HEK293 (cell line): ENCODE measurements around the gene ARMC12.

Experiments used
- GLIS1 ChIP-seq: fragments of 450-650 bp; formaldehyde crosslinking; IDR thresholded peaks from 2 replicates; pipeline ENCODE4 v1.5.1; 2016; ENCODE audit warnings: missing biosample characterization, missing genetic modification characterization
- IKZF3 ChIP-seq: fragments of 450-650 bp; IDR thresholded peaks from 2 replicates; pipeline ENCODE4 v1.5.0; 2018; ENCODE audit warnings: missing biosample characterization, mild to moderate bottlenecking, missing genetic modification characterization, moderate library complexity
- SP2 ChIP-seq: fragments of 450-650 bp; formaldehyde crosslinking; IDR thresholded peaks from 2 replicates; pipeline ENCODE4 v1.5.1; 2016; ENCODE audit warnings: missing biosample characterization, missing genetic modification characterization
- TRIM28 ChIP-seq: IDR thresholded peaks from 2 replicates; pipeline ENCODE4 v1.6.1; 2011; ENCODE audit warnings: low read length, control low read depth, borderline replicate concordance
- YY2 ChIP-seq: fragments of 450-650 bp; formaldehyde crosslinking; IDR thresholded peaks from 2 replicates; pipeline ENCODE4 v1.5.1; 2016; ENCODE audit warnings: missing biosample characterization, missing genetic modification characterization
- ZIC2 ChIP-seq: fragments of 450-650 bp; formaldehyde crosslinking; IDR thresholded peaks from 2 replicates; pipeline ENCODE4 v1.5.1; 2016; ENCODE audit warnings: missing biosample characterization, missing genetic modification characterization
- ZNF266 ChIP-seq: fragments of 450-650 bp; formaldehyde crosslinking; IDR thresholded peaks from 2 replicates; pipeline ENCODE4 v1.5.1; 2016; ENCODE audit warnings: missing biosample characterization, missing genetic modification characterization, low read depth
- ZNF335 ChIP-seq: fragments of 450-650 bp; formaldehyde crosslinking; conservative IDR thresholded peaks from 2 replicates; pipeline ENCODE4 v1.5.1; 2016; ENCODE audit warnings: missing biosample characterization, missing genetic modification characterization
- ZNF433 ChIP-seq: fragments of 450-650 bp; formaldehyde crosslinking; IDR thresholded peaks from 2 replicates; pipeline ENCODE4 v1.5.1; 2016; ENCODE audit warnings: missing biosample characterization, missing genetic modification characterization, low read depth
- ZNF623 ChIP-seq: fragments of 450-650 bp; formaldehyde crosslinking; IDR thresholded peaks from 2 replicates; pipeline ENCODE4 v1.5.1; 2016; ENCODE audit warnings: missing biosample characterization, missing genetic modification characterization
- ZNF776 ChIP-seq: fragments of 450-650 bp; formaldehyde crosslinking; IDR thresholded peaks from 2 replicates; pipeline ENCODE4 v1.5.0; 2017; ENCODE audit warnings: missing biosample characterization, missing genetic modification characterization, borderline replicate concordance
- ZNF785 ChIP-seq: fragments of 450-650 bp; formaldehyde crosslinking; IDR thresholded peaks from 2 replicates; pipeline ENCODE4 v1.5.1; 2016; ENCODE audit warnings: missing biosample characterization, missing genetic modification characterization
- ZNF830 ChIP-seq: fragments of 450-650 bp; IDR thresholded peaks from 2 replicates; pipeline ENCODE4 v1.5.0; 2018; ENCODE audit warnings: missing biosample characterization, missing genetic modification characterization, low read depth, mild to moderate bottlenecking, moderate library complexity
- ZSCAN30 ChIP-seq: fragments of 450-650 bp; IDR thresholded peaks from 2 replicates; pipeline ENCODE4 v1.5.1; 2018; ENCODE audit warnings: missing biosample characterization, mild to moderate bottlenecking, missing genetic modification characterization, moderate library complexity
- TF ChIP-seq, protein P1 (sequence below): fragments of 450-650 bp; formaldehyde crosslinking; IDR thresholded peaks from 2 replicates; pipeline ENCODE4 v1.5.1; 2016; ENCODE audit warnings: missing biosample characterization, missing genetic modification characterization, borderline replicate concordance
- TF ChIP-seq, protein P2 (sequence below): fragments of 450-650 bp; formaldehyde crosslinking; IDR thresholded peaks from 2 replicates; pipeline ENCODE4 v1.5.1; 2017; ENCODE audit warnings: missing biosample characterization, missing genetic modification characterization
- TF ChIP-seq, protein P3 (sequence below): fragments of 450-650 bp; formaldehyde crosslinking; conservative IDR thresholded peaks from 2 replicates; pipeline ENCODE4 v1.5.1; 2016; ENCODE audit warnings: low read depth, missing biosample characterization, missing genetic modification characterization
- TF ChIP-seq, protein P4 (sequence below): fragments of 450-650 bp; formaldehyde crosslinking; optimal IDR thresholded peaks from 2 replicates; pipeline ENCODE3; 2016; ENCODE audit warnings: missing biosample characterization, mild to moderate bottlenecking, missing genetic modification characterization
- TF ChIP-seq, protein P5 (sequence below): fragments of 450-650 bp; formaldehyde crosslinking; IDR thresholded peaks from 2 replicates; pipeline ENCODE4 v1.5.1; 2016; ENCODE audit warnings: missing biosample characterization, missing genetic modification characterization
- TF ChIP-seq, protein P6 (sequence below): fragments of 450-650 bp; formaldehyde crosslinking; IDR thresholded peaks from 2 replicates; pipeline ENCODE4 v1.5.1; 2016; ENCODE audit warnings: missing biosample characterization, missing genetic modification characterization
- TF ChIP-seq, protein P7 (sequence below): fragments of 450-650 bp; formaldehyde crosslinking; IDR thresholded peaks from 2 replicates; pipeline ENCODE4 v1.5.1; 2016; ENCODE audit warnings: missing biosample characterization, missing genetic modification characterization

ARMC12 gene

DNA sequence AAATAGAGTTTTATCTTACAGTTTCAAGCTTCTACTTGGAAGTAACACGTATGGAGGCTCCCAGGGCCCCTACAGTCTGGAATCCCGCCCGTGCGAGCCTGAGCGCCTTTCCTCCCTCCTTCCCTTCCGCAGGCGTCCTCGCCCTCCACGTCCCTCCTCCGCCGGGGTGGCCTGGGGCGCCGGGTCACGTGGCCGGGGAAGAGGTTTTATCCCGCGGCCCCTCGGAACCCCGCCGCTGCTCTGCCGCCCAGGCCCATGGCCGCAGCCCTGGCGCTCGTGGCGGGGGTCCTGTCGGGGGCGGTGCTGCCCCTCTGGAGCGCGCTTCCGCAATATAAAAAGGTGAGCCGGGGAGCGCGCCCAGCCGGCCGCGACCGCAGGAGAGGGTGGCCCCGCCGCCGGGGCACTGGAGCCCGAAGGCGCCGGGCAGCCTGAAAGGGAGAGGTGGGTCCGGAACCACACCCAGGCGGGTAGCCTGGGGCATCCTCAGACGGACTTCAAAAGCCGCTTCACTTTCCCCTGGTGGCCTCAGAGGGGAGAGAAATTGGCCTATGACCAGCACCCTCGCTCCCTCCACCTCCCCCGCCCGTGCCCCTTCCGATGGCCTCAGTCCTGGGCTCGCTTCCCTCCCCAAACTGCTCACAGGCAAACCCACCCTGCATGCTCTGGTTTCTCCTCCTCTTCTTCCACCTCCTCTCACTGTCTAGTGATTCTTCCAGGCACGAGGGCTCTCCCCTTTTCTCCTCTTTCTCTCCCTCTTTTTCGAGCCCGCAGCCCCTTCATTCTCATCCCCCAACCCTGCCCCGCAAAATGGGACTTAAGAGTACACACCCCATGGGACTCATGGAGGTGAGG is 39.8 kb downstream of the ARMC12 start, which contains the start of gene CLPSL2 (continued):
- TF ChIP-seq, protein P1, sequence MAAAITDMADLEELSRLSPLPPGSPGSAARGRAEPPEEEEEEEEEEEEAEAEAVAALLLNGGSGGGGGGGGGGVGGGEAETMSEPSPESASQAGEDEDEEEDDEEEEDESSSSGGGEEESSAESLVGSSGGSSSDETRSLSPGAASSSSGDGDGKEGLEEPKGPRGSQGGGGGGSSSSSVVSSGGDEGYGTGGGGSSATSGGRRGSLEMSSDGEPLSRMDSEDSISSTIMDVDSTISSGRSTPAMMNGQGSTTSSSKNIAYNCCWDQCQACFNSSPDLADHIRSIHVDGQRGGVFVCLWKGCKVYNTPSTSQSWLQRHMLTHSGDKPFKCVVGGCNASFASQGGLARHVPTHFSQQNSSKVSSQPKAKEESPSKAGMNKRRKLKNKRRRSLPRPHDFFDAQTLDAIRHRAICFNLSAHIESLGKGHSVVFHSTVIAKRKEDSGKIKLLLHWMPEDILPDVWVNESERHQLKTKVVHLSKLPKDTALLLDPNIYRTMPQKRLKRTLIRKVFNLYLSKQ (tag by site-specific recombination) = no peak
- peak; percentile 63; the same call in 1 of the 2 replicates for TF ChIP-seq GLIS1 (tag by site-specific recombination)
- TF ChIP-seq ZNF785 = no peak
- TF ChIP-seq, protein P2, sequence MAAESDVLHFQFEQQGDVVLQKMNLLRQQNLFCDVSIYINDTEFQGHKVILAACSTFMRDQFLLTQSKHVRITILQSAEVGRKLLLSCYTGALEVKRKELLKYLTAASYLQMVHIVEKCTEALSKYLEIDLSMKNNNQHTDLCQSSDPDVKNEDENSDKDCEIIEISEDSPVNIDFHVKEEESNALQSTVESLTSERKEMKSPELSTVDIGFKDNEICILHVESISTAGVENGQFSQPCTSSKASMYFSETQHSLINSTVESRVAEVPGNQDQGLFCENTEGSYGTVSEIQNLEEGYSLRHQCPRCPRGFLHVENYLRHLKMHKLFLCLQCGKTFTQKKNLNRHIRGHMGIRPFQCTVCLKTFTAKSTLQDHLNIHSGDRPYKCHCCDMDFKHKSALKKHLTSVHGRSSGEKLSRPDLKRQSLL (tag by site-specific recombination) = no peak
- peak; percentile 63; the same call in 1 of the 2 replicates for TF ChIP-seq IKZF3
- no peak for TF ChIP-seq ZNF623 (tag by site-specific recombination)
- TF ChIP-seq, protein P3, sequence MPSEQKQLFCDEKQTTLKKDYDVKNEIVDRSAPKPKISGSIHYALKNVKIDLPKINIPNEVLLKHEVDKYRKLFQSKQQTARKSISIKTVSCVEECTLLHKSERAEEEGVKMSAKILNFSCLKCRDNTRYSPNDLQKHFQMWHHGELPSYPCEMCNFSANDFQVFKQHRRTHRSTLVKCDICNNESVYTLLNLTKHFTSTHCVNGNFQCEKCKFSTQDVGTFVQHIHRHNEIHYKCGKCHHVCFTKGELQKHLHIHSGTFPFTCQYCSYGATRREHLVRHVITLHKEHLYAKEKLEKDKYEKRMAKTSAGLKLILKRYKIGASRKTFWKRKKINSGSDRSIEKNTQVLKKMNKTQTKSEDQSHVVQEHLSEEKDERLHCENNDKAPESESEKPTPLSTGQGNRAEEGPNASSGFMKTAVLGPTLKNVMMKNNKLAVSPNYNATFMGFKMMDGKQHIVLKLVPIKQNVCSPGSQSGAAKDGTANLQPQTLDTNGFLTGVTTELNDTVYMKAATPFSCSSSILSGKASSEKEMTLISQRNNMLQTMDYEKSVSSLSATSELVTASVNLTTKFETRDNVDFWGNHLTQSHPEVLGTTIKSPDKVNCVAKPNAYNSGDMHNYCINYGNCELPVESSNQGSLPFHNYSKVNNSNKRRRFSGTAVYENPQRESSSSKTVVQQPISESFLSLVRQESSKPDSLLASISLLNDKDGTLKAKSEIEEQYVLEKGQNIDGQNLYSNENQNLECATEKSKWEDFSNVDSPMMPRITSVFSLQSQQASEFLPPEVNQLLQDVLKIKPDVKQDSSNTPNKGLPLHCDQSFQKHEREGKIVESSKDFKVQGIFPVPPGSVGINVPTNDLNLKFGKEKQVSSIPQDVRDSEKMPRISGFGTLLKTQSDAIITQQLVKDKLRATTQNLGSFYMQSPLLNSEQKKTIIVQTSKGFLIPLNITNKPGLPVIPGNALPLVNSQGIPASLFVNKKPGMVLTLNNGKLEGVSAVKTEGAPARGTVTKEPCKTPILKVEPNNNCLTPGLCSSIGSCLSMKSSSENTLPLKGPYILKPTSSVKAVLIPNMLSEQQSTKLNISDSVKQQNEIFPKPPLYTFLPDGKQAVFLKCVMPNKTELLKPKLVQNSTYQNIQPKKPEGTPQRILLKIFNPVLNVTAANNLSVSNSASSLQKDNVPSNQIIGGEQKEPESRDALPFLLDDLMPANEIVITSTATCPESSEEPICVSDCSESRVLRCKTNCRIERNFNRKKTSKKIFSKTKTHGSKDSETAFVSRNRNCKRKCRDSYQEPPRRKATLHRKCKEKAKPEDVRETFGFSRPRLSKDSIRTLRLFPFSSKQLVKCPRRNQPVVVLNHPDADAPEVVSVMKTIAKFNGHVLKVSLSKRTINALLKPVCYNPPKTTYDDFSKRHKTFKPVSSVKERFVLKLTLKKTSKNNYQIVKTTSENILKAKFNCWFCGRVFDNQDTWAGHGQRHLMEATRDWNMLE = no peak
- no peak for TF ChIP-seq ZNF830 (tag by site-specific recombination)
- TF ChIP-seq TRIM28 = no peak
- peak; percentile 89 for TF ChIP-seq ZIC2
- no peak for TF ChIP-seq ZNF266 (tag by site-specific recombination)
- no peak for TF ChIP-seq ZNF433
- peak; percentile 72; the same call in 1 of the 2 replicates for TF ChIP-seq ZNF335 (tag by site-specific recombination)
- TF ChIP-seq ZSCAN30 = peak; percentile 92
- peak; percentile 47 for TF ChIP-seq SP2 (tag by site-specific recombination)
- TF ChIP-seq, protein P4, sequence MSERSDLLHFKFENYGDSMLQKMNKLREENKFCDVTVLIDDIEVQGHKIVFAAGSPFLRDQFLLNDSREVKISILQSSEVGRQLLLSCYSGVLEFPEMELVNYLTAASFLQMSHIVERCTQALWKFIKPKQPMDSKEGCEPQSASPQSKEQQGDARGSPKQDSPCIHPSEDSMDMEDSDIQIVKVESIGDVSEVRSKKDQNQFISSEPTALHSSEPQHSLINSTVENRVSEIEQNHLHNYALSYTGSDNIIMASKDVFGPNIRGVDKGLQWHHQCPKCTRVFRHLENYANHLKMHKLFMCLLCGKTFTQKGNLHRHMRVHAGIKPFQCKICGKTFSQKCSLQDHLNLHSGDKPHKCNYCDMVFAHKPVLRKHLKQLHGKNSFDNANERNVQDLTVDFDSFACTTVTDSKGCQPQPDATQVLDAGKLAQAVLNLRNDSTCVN (tag by site-specific recombination) = peak; percentile 86
- TF ChIP-seq, protein P5, sequence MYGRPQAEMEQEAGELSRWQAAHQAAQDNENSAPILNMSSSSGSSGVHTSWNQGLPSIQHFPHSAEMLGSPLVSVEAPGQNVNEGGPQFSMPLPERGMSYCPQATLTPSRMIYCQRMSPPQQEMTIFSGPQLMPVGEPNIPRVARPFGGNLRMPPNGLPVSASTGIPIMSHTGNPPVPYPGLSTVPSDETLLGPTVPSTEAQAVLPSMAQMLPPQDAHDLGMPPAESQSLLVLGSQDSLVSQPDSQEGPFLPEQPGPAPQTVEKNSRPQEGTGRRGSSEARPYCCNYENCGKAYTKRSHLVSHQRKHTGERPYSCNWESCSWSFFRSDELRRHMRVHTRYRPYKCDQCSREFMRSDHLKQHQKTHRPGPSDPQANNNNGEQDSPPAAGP (tag by site-specific recombination) = no peak
- TF ChIP-seq, protein P6, sequence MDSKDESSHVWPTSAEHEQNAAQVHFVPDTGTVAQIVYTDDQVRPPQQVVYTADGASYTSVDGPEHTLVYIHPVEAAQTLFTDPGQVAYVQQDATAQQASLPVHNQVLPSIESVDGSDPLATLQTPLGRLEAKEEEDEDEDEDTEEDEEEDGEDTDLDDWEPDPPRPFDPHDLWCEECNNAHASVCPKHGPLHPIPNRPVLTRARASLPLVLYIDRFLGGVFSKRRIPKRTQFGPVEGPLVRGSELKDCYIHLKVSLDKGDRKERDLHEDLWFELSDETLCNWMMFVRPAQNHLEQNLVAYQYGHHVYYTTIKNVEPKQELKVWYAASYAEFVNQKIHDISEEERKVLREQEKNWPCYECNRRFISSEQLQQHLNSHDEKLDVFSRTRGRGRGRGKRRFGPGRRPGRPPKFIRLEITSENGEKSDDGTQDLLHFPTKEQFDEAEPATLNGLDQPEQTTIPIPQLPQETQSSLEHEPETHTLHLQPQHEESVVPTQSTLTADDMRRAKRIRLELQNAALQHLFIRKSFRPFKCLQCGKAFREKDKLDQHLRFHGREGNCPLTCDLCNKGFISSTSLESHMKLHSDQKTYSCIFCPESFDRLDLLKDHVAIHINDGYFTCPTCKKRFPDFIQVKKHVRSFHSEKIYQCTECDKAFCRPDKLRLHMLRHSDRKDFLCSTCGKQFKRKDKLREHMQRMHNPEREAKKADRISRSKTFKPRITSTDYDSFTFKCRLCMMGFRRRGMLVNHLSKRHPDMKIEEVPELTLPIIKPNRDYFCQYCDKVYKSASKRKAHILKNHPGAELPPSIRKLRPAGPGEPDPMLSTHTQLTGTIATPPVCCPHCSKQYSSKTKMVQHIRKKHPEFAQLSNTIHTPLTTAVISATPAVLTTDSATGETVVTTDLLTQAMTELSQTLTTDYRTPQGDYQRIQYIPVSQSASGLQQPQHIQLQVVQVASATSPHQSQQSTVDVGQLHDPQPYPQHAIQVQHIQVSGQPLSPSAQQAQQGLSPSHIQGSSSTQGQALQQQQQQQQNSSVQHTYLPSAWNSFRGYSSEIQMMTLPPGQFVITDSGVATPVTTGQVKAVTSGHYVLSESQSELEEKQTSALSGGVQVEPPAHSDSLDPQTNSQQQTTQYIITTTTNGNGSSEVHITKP (tag by site-specific recombination) = peak; percentile 50
- no peak for TF ChIP-seq ZNF776 (tag by site-specific recombination)
- no peak for TF ChIP-seq YY2 (tag by site-specific recombination)
- TF ChIP-seq, protein P7, sequence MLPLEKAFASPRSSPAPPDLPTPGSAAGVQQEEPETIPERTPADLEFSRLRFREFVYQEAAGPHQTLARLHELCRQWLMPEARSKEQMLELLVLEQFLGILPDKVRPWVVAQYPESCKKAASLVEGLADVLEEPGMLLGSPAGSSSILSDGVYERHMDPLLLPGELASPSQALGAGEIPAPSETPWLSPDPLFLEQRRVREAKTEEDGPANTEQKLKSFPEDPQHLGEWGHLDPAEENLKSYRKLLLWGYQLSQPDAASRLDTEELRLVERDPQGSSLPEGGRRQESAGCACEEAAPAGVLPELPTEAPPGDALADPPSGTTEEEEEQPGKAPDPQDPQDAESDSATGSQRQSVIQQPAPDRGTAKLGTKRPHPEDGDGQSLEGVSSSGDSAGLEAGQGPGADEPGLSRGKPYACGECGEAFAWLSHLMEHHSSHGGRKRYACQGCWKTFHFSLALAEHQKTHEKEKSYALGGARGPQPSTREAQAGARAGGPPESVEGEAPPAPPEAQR (tag by site-specific recombination) = no peak
